Liver (tissue), 3 donors: ENCODE measurements around the gene SDK2.

Experiments
- CTCF ChIP-seq: fragments of 150-350 bp; IDR thresholded peaks from 2 replicates; pipeline ENCODE4 v1.5.1; 2017; ENCODE audit warnings: improper control_type of control experiment, low read depth, low read length; ENCODE audit not compliant: missing input control
- RAD21 ChIP-seq, 2 donors: IDR thresholded peaks; 2 replicates each; pipeline ENCODE4 v1.6.1; 2016; ENCODE audit warnings: antibody characterized with exemption in 2 of 2, mild to moderate bottlenecking in 2 of 2
- donor health status: healthy.
- donor health status: healthy.

- TF ChIP-seq CTCF (no peak), RAD21 (IDR thresholded peaks at IDR 0.05) (no peak)
These were observed 96.5 kb downstream of the SDK2 start for GRCh38 chr17:73547790-73548189.
